GM19239 (cell line): ENCODE data around the gene TMED8.

Experiments used
- DNase-seq: peaks from one replicate; pipeline ENCODE4 v3.0.0; 2011; ENCODE audit warnings: low spot score; ENCODE audit not compliant: insufficient read length
- FAIRE-seq: peaks from 2 replicates; lab custom pipeline; 2011; peaks lifted over from hg19 to GRCh38; lab: Jason Lieb, UNC

Gene TMED8

GRCh38 chr14:77303417-77304156 is 73.3 kb downstream of the TMED8 start:
- FAIRE-seq (no peak), DNase-seq (no peak)

DNA sequence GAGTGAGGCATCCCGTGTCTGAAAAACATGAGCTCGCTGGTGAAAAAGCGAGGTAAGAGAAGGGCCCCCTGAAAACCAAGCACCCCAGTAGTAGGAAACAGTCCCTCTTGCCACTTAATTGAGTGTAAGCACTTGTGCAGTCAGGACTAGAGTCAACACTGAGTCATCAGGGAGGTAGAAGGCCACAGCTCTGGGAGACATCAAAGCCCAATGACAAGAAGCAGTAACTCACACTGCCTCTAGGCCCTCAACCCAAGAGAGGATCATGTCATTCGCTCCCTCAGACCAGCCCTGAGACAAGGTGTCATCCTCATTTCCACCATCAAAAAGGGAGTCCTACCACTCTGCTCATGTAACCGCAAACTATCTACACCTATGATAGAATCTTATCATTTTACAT is 74.0 kb downstream of the TMED8 start:
- no peak for FAIRE-seq

GRCh38 chr14:77301103-77301502 is 75.8 kb downstream of the TMED8 start:
- DNase-seq (peak; percentile 59), FAIRE-seq (peak; percentile 90)

More for the DNA sequence above, 74.0 kb downstream of the TMED8 start:
- no peak for DNase-seq

GRCh38 chr14:77299771-77300170 is 77.1 kb downstream of the TMED8 start:
- no peak for DNase-seq

DNA sequence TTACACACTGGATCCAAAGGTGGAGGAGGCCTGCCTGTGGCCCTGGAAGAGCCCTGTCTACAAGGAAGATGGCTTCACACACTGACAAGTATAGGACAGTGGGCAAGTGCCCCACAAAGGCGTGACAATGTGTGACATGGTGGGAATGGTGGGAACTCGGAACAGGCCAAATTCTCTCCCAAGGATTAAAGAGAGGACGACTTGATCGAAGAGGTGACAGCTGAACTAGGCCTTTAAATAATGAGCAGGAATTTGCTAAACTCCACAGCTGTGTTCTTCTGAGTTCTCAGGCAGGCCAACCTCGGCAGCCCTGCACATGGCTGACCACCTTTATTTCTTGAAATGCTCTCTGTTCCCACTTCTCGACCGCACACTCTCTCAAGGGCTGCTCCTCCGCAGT is 80.0 kb downstream of the TMED8 start:
- FAIRE-seq = no peak
- no peak for DNase-seq

More at GRCh38 chr14:77299771-77300170, 77.1 kb downstream of the TMED8 start:
- FAIRE-seq = no peak

- FAIRE-seq = no peak
- no peak for DNase-seq
Observed at GRCh38 chr14:77296155-77296554, 80.7 kb downstream of the TMED8 start.

GRCh38 chr14:77290705-77291104 is 86.2 kb downstream of the TMED8 start:
- DNase-seq (no peak), FAIRE-seq (no peak)

GRCh38 chr14:77286576-77286975 is 90.3 kb downstream of the TMED8 start:
- no peak for FAIRE-seq
- no peak for DNase-seq
